Muscle of arm (tissue), 12 donors: ENCODE measurements around the gene ITLN1. TPM values are rescaled to one million over a fixed set of nuclear protein-coding genes. Genes with fewer than 3 reads are reported as not detected.

ENCODE experiments used
- polyA plus RNA-seq, 12 donors: library from polyadenylated mRNA; unstranded; fragments of 120-200 nt; gene quantifications; one replicate each; pipeline ENCODE4 v1.2.1, GENCODE V29; 2013; ENCODE audit not compliant: insufficient read length in 12 of 12

ITLN1 gene
- polyA plus RNA-seq, 12 donors, result 0.16 to 29.3 (median 0.35) TPM; not detected in 4

Other genes with a start within 250 kb of the ITLN1 start
- gene SLAMF1, start 238.1 kb downstream of the ITLN1 start, polyA plus RNA-seq, result under 1 TPM in 5 of 12 donors, not detected in 7; 0.06 to 0.41 (median 0.12) TPM
- gene CD48, start 173.4 kb downstream of the ITLN1 start, polyA plus RNA-seq, result 1 to 10 TPM in 10 of 12 donors, not detected in 2; 1.1 to 7.4 (median 1.4) TPM
- gene SLAMF7, start 145.9 kb downstream of the ITLN1 start, polyA plus RNA-seq, result 1 to 10 TPM in 1 of 12 donors, under 1 TPM in 8, not detected in 3; 0.26 to 2.3 (median 0.43) TPM
- gene LY9, start 89.0 kb downstream of the ITLN1 start, polyA plus RNA-seq, result 1 to 10 TPM in 1 of 12 donors, under 1 TPM in 8, not detected in 3; 0.08 to 1.4 (median 0.30) TPM
- 1 to 10 TPM in 3 of 12 donors, under 1 TPM in 6, not detected in 3; 0.09 to 5.6 (median 0.36) TPM for gene CD244, start 22.3 kb downstream of the ITLN1 start, polyA plus RNA-seq
- under 1 TPM in 1 of 12 donors, not detected in 11; 0.36 TPM for gene ITLN2, start 69.6 kb upstream of the ITLN1 start, polyA plus RNA-seq
- gene F11R, start 136.0 kb upstream of the ITLN1 start, polyA plus RNA-seq, result 10 to 100 TPM in 11 of 12 donors, not detected in 1; 11.5 to 40.4 (median 16.3) TPM
- gene TSTD1, start 153.8 kb upstream of the ITLN1 start, polyA plus RNA-seq, result 10 to 100 TPM in 11 of 12 donors, not detected in 1; 18.6 to 33.2 (median 23.2) TPM
- 10 to 100 TPM in 11 of 12 donors, not detected in 1; 24.8 to 51.5 (median 33.4) TPM for gene USF1, start 160.8 kb upstream of the ITLN1 start, polyA plus RNA-seq
- 10 to 100 TPM in 1 of 12 donors, 1 to 10 TPM in 10, not detected in 1; 1.8 to 12.9 (median 2.9) TPM for gene ARHGAP30, start 184.7 kb upstream of the ITLN1 start, polyA plus RNA-seq
- gene NECTIN4, start 204.4 kb upstream of the ITLN1 start, polyA plus RNA-seq, result 10 to 100 TPM in 2 of 12 donors, 1 to 10 TPM in 1, under 1 TPM in 5, not detected in 4; 0.04 to 28.3 (median 0.19) TPM
- gene KLHDC9, start 213.2 kb upstream of the ITLN1 start, polyA plus RNA-seq, result 1 to 10 TPM in 4 of 12 donors, under 1 TPM in 5, not detected in 3; 0.32 to 1.7 (median 0.73) TPM
- 10 to 100 TPM in 11 of 12 donors, not detected in 1; 51.9 to 78.1 (median 63.6) TPM for gene PFDN2, start 232.9 kb upstream of the ITLN1 start, polyA plus RNA-seq
- gene NIT1, start 232.9 kb upstream of the ITLN1 start, polyA plus RNA-seq, result 10 to 100 TPM in 11 of 12 donors, not detected in 1; 25.2 to 35.4 (median 30.8) TPM
- 10 to 100 TPM in 11 of 12 donors, not detected in 1; 36.3 to 54.8 (median 45.0) TPM for gene DEDD, start 247.5 kb upstream of the ITLN1 start, polyA plus RNA-seq